NCI-H2107 (cell line): ENCODE measurements around the gene CC2D2B.
"Not testable (repeated sequence)": the region's sequence is repeated elsewhere in the genome, so short reads cannot be mapped to it uniquely, and the experiment has no call there.

Source experiments
- DNase-seq: peaks from one replicate; lab custom pipeline; 2025; lab: John Stamatoyannopoulos, UW

The CC2D2B gene

DNA sequence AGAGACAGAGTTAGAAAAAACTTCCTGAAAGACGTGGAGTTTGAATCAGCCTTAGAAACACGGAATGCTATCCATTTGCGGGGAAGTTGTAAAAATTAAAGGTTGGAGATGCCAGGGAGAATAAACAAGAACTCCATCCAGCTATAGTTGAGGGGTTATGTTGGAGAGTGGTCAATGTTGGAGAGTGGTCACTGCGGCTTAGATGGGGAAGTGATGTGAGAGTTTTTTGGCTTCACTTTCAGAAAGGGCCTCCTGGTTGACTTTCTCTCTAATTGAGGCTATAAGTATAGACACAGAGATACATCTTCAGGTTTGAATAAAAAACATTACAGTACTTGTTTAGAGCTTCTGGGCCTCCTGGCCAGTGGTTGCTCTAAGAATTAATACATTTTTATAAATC lies 675 bp downstream of the CC2D2B start:
- DNase-seq = no peak

DNA sequence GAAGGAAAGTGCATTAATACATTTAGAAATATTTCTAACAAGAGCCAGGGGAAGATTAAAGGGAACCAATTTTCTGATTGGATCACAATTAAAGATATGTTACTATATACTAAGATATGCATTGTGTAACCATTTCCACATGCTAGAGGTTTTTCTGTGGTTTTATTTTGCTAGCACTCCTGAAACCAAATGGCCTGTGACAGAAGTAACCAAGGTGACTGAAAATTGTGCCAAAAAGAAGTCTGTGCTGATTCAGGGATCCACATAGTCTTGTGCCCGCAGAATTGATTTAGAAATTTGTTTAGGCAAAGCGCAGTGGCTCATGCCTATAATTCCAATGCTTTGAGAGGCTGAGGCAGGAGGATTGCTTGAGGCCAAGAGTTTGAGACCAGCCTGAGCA lies 1.8 kb downstream of the CC2D2B start:
- no peak for DNase-seq

DNA sequence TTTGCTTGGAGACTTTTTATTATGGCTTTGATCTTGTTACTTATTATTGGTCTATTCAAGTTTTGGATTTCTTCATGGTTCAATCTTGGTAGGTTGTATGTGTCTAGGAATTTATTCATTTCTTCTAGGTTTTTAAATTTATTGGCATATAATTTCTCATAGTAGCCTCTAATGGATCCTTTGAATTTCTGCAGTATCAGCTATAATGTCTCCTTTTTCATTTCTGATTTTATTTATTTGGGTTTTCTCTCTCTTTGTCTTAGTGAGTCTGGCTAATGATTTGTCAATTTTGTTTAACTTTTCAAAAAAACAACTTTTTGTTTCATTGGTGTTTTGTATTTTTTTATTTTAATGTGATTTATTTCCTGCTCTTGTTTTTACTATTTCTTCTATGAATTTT lies 8.3 kb downstream of the CC2D2B start:
- DNase-seq = not testable (repeated sequence)

DNA sequence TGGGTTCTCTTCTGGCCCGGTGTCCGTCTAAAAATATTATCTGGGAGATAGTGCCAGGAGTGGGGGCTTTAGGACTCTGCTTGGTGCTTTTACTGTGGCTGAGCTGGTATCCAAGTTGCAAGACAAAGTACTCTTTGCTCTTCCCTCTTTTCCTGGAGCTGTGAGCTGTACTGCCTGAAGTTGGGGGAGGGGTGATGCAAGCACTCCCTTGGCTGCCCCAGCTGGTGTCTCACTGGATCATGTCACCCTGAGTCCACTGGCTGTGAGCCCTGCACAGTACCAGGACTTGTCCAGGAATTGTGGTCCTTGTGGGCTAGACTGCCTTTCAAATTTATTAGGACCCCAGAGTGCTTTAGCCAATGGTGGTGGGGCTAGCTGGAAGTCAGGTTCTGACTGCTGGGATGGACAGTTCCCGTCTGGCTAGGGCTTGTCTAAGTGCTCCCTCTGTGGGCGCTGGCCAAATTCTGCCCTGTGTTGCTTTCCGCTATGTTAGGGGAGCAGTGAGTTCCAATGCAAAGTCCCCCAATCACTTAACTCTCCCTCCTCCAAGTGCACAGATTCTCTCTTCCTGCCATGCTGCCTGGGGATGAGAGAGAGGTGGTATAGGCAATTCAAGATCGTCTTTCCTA lies 13.1 kb downstream of the CC2D2B start:
- DNase-seq = no peak

DNA sequence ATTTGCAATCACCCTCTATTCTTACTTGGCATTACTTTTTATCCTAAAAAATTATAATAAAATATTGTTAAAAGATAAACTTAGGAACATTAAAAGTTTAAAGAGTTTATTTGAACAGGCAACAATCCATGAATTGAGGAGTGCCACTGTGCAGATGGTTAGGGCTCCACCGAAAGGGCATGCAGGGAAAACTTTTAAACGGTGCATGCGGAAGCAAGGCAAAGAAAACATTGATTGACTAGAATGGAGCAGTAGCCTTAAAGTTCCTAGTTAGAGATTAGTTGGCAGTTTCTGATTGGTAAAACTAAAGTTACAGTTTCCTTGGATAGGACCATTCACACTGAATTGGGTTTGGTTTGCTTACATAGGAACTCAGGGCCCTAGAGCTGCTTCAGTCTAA lies 17.3 kb downstream of the CC2D2B start:
- no peak for DNase-seq

DNA sequence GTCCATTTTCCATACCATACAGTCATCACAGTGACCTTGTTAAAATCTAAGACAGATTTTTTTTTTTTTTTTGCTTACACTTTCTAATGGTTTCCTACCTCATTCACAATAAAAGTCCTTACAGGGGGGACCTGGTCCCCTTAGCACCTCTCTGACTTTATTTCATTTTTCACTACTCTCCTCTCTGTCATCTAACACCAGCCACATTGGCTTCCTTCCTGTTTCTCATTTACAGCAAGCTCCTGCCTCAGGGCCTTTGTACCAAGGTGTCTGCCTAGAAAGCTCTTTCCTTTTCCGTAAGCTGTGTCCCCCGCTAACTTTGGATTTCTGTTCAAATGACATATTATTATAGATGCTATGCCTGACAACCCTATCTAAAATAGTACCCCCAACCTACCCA lies 27.7 kb downstream of the CC2D2B start:
- no peak for DNase-seq

DNA sequence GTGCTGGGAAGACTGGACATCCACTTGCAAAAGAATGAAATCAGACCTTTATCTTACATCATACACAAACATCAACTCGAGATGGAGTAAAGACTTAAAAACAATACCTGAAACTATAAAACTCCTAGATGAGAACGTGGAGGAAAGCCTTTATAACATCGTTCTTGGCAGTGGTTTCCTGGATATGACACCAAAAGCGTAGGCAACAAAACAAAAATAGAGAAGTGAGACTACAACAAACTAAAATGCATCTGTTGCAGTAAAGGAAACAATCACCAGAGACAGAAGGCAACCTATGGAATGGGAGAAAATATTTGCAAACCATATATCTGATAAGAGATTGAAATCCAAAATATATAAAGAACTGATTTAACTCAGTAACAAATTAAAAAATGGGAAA lies 33.3 kb downstream of the CC2D2B start:
- DNase-seq = no peak

DNA sequence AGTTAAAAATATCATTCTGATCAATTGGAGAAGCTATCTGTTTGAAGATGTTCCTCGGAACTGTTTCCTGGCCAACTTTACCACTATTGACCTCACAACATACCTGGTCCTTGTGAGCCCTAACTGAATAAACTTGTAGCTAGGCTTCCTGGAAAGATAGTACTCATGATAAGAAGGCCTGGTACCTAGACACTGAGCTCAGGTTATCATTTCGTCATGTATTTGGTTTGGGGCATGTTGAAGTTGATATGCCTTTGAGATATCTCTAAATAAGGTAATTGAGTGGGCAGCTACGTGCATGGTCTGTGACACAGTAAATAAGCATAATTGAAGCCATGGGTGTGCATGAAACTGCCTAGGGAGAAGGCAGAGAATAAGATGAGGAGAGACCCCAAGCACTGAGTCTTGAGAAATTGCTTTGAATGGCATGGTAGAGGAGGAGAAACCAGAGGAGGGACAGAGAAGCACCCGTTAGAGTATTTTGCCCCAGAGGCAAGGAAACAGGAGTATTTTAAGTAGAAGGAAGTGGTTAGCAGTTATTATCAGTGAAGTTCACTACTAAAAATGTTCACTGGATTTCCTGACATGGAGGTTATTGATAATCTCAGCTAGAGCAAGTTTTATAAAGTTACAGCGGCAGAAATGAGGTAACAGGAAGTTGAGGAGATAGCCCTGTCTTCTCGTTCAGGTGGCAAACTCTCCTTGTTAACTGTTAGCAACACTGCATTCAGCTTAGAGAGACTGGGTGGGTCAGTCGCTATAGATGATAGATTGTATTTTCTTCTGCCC lies 55.6 kb downstream of the CC2D2B start:
- DNase-seq = no peak

DNA sequence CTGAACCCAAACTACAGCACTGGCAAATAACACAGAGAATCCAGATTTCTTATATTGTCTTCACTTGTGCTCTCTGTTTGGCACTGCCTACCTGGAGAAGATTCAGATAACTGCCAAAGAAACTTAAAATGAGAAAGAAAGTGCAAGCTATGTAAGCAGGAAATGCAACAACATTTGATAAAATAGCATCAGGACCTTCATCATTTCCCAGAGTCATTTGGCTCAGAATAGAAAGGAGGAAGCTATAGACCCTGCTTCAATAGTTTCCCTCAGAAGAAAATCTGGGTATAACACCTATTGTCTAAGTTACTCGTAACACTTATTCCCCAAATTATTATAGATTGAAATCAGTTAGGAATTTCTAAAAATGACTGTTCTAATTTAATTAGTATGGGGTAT lies 56.2 kb downstream of the CC2D2B start:
- no peak for DNase-seq

DNA sequence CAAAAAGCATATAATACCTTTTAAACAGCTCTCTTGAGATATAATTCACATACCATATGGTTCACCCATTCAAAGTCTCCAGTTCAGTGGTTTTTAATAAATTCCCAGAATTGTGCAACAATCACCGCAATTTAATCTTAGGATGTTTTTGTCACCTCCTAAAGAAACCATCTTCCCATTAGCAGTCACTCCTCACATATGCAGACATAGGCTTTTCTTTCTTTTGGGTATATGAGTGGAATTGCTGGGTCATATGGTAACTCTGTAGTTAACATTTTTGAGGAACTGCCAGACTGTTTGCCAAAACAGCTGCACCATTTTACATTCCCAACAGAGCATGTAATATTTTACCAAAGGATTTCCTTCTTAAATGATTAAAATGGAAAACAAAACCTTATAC lies 57.0 kb downstream of the CC2D2B start:
- no peak for DNase-seq

DNA sequence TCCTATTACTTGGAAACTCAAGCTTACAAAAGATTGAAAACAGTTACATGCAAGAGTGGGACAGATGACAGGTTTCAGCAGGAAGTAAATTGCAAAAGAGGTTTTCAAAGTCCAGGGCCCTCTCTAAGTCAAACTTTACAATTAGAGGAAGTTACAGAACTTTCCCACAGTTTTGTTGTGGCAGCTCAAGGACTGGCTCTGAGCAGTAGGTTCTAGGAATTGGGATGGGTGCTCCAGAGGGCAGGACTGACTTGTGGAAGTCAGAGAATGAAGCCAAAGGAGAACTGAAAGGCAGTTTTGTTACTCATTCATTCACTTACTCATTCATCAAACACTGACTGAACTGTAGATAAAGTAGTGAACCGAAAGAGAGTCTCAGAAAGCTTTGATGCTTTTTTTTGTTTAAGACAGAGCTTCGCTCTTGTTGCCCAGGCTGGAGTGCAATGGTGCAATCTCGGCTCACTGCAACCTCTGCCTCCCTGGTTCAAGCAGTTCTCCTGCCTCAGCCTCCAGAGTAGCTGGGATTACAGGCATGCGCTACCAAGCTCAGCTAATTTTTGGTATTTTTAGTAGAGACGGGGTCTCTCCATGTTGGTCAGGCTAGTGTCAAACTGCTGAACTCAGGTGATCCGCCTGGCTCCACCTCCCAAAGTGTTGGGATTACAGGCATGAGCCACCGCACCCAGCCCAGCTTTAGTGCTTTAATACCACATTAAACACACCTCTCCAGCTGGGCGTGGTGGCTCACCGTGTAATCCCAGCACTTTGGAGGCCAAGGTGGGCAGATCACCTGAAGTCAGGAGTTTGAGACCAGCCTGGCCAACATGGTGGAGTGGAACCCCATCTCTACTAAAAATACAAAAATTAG lies 68.8 kb downstream of the CC2D2B start:
- DNase-seq = no peak

DNA sequence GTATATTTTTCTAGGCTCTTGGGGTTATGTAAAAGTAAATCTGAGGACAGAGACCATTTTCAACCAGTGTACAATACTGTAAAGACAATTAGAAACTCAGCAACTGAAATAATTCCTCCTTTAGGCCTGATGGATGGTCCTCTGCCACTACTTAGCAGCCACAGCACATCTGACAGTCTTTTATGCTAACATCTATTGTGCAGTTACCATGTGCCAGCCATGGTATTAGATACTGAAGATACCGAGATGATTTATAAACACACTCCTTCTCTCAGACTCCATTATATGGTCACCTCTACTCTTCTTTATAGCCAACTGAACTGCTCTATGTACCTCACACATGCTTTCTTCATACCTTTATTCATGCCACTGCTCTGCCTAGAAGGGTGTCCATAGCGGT lies 74.4 kb downstream of the CC2D2B start:
- DNase-seq = no peak

DNA sequence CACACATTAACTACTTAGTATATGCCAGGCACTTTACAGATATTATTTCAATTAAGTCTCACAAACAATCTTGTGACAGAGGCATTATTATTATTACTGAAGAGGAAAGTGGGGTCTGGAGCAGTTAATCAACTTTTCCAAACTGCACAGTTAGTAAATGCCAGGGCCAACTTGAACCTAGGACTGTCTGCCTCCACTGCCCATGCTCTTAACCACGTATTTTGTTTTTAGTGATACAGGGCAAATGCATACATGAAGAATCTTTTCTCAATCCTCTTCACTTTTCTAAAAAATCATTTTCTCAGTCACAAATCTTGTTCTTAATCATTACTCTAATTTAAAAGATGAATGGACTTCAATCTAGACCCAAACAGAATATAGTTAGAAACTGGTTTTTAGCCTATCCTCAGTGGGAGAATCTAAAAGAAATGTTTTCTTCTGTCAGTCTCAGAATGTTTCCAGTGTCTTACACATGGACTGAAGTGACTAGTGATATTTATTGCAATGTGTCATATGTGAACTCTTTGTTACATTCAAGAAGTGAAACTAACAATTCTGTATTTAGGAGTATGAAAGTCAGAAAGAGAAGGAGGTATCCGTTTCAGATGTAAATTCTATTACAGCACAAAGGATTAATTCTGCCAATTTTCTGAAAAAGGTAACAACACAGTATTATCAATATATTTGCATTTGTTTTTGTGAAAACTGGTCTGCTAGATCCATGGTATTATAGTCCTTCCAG lies 80.1 kb downstream of the CC2D2B start:
- DNase-seq = no peak

DNA sequence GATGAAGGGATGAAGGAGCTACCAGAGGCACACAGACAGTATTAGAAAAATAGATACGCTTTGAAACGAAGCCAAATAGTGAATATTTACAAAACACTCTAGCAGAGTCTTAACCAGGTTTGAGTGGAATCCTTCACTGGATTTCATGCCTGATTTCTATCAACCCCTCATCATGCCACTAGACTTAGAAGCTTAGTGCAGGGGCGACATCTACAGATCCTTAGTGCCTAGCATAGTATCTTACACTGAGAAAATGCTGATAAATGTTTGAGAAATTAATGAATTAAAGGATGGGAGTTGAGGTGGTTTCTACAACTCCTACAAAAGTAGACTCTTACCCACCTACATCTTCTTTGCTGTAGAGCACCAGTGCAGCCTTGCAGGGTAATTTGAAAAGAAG lies 80.9 kb downstream of the CC2D2B start:
- DNase-seq = no peak

DNA sequence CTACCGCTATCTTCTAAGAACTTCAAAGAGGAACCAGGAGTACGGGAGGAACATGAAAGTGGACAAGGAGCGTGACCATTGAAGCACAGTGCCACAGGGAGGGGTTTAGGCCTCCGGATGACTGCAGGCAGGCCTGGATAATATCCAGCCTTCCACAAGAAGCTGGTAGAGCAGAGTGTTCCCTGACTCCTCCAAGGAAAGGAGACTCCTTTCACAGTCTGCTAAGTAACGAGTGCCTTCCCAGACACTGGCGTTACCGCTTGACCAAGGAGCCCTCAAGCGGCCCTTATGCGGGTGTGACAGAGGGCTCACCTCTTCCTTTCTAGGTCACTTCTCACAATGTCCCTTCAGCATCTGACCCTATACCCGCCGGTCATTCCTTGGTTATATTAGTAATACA lies 86.6 kb downstream of the CC2D2B start:
- DNase-seq = not testable (repeated sequence)

DNA sequence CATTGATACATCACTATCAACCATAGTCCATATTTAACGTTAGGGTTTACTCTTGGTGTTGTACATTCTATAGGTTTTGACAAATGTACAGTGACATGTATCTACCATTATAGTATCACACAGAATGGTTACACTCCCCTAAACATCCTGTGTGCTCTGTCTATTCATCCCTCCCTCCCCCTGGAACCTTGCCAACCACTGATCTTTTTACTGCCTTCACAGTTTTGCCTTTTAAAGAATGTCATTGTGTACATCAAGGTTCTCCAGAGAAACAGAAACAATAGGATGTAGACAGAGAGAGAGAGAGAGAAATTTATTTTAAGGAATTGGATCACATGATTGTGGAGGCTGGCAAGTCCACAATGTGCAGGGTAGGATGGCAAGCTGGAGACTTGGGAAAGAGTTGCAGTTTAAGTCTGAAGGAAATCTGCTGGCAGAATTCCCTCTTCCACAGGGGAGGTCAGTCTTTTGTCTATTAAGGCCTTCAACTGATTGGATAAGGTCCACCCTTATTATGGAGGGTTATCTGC lies 90.5 kb downstream of the CC2D2B start:
- no peak for DNase-seq

DNA sequence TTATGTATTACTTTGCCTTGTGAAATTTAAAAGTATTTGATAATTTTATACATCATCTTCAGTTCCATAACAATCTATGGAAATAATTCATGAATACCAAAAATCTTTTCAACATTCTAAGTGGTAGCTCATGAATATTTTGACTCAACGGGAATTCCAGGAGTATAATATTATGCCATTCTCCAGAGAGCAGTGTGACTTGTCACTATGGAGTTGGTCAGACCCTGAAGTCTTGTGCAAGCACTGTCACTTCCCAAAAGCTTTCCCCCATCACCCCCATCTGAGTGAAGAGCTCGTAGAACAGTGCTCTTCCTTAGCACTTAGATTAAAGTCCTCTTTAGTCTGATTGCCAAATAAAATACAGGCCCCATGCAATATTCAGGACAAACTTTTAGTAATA lies 106.2 kb downstream of the CC2D2B start:
- DNase-seq = no peak

DNA sequence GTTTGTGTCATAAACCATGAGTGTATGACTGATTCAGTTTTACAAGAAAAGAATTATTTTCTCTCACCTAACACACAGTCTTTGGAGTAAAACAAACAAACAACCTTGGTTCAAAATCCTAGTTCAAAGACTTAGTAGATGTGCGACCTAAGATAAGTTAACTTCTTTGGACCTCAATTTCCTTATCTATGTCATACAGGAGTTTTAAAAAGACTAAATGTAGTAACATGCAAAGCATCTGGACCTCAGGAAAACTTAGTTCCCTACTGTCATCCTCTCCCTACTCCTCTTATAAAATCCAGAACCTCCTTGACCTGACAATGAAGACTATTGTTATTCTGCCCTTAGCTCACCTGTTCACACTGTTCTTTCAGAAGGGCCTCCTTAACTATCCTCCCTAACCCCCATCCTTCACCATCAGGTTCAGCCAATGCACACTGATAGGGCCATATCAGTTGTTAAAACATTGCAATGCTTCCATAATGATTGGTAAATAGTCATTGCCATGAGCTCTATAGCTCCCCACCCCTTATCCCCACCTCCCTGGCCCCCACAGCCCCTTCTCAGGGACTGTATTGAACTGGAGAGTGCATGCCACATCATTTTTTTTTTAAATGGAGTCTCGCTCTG lies 106.8 kb downstream of the CC2D2B start:
- no peak for DNase-seq

DNA sequence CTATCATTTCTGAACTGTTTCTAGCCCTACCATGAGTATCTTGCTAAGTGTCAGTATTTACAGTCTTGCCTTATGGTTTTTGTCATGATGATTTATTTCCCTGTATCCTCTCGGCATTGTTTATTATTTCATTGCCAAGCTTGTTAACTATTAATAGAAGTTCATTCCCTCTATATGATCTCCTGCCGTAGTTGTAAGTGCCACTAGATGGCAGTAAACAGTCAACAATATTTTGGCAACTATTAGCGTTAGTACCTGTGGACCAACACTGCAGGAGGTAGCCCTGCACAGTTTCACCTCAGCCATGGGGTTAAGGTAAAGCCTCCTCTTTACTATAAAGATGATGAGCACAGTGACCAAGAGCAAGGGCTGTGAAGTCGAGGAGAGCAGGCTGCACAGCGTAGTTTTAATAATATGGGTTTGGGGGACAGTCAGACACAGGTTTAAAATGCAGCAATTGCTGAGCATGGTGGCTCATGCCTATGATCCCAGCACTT lies 109.5 kb downstream of the CC2D2B start:
- DNase-seq = no peak

DNA sequence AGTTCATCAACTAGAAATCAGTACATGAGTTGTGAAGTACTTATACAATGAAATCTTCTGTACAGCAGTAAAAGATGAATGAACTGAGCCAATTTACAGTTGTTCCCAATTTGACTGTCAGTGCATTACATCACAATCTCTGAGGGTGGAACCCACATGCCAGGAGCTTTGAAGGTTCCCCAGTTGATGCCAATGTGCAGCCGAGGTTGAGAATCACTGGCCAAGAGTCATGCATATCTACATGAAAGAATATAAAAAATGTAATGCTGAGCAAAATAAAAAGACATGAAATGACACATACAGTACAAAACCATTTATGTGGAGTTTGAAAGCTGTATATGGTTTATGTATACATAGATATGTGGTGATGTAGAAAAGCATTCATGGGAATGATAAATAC lies 113.6 kb downstream of the CC2D2B start:
- no peak for DNase-seq

DNA sequence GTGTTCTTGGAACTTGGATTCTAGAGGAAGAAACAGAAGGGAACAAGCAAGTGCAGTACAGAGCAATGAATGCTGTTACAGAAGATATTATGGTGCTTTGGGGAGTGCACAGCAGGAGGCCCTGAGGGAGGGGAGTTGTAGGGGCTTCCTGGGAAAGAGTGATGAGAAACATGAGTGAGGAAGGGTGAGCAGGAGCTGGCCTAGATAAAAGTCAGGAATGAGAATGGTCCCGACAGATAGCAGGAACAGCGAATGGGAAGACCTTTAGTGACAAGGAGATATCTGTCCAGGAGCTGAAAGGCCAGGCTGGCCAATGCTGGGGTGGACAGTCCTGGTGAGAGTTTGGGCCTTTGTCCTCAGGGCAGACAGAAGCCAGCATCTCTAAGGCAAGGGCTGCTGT lies 115.0 kb downstream of the CC2D2B start:
- no peak for DNase-seq
